PC-3 (cell line): ENCODE results near the gene EYS.

ENCODE experiments used
- EZH2 ChIP-seq: fragments of 300-600 bp; sonication (generic); IDR thresholded peaks from one replicate; pipeline ENCODE4 v1.6.1; 2017; ENCODE audit warnings: antibody characterized with exemption, mild to moderate bottlenecking, low read length; ENCODE audit not compliant: unreplicated experiment
- EZH2phosphoT487 ChIP-seq: fragments of 300-600 bp; sonication (generic); IDR thresholded peaks from 2 replicates; pipeline ENCODE4 v1.6.1; 2018; ENCODE audit warnings: mild to moderate bottlenecking, antibody characterized with exemption, low read length, borderline replicate concordance
- TF ChIP-seq, protein P1 (sequence below): fragments of 300-600 bp; sonication (generic); conservative IDR thresholded peaks from 2 replicates; pipeline ENCODE4 v1.5.1; 2017; ENCODE audit warnings: antibody characterized with exemption, low read depth, mild to moderate bottlenecking, low read length

- no peak for TF ChIP-seq EZH2
- TF ChIP-seq, protein P1, sequence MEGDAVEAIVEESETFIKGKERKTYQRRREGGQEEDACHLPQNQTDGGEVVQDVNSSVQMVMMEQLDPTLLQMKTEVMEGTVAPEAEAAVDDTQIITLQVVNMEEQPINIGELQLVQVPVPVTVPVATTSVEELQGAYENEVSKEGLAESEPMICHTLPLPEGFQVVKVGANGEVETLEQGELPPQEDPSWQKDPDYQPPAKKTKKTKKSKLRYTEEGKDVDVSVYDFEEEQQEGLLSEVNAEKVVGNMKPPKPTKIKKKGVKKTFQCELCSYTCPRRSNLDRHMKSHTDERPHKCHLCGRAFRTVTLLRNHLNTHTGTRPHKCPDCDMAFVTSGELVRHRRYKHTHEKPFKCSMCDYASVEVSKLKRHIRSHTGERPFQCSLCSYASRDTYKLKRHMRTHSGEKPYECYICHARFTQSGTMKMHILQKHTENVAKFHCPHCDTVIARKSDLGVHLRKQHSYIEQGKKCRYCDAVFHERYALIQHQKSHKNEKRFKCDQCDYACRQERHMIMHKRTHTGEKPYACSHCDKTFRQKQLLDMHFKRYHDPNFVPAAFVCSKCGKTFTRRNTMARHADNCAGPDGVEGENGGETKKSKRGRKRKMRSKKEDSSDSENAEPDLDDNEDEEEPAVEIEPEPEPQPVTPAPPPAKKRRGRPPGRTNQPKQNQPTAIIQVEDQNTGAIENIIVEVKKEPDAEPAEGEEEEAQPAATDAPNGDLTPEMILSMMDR = no peak
- TF ChIP-seq EZH2phosphoT487 = no peak
Measured at GRCh38 chr6:65098349-65098748, 608.7 kb downstream of the EYS start.
